ENCODE measurements around the gene AOPEP.
"Not testable (repeated sequence)": the region's sequence is repeated elsewhere in the genome, so short reads cannot be mapped to it uniquely, and the experiment has no call there.

The AOPEP gene

GRCh38 chr9:94932652-94933510 is 206.4 kb downstream of the AOPEP start:
- Histone ChIP-seq H3K36me3 (ENCODE audit: insufficient read depth, low read length) (no peaks in the 10 kb centered on the region), H3K4me3 (ENCODE audit: low read length) (no peak overlapping the region), H3K27ac (ENCODE audit: low read depth, low read length) (no peak overlapping the region; the same call in 1 of the 2 replicates), H3K9ac (ENCODE audit: low read depth, low read length) (no peak overlapping the region), H3K9me3 (ENCODE audit: insufficient read depth, low read depth, low read length) (no peaks in the 10 kb centered on the region), H3K4me1 (ENCODE audit: insufficient read depth, low read length) (peaks cover 11% of the 10 kb centered on the region), H3K27me3 (ENCODE audit: insufficient read depth, low read length) (no peaks in the 10 kb centered on the region)
- WGBS, result 94% methylated on average over 12 of the region's 12 CpGs

GRCh38 chr9:94933511-94933828 is 207.0 kb downstream of the AOPEP start:
- H3K27ac ChIP-seq (ENCODE audit: low read depth, low read length), result no peak overlapping the region
- 93% methylated on average over 3 of the region's 3 CpGs for WGBS
- H3K27me3 ChIP-seq (ENCODE audit: insufficient read depth, low read length), result no peaks in the 10 kb centered on the region
- H3K9me3 ChIP-seq (ENCODE audit: insufficient read depth, low read depth, low read length), result no peaks in the 10 kb centered on the region
- no peak overlapping the region for H3K9ac ChIP-seq (ENCODE audit: low read depth, low read length)
- H3K36me3 ChIP-seq (ENCODE audit: insufficient read depth, low read length), result no peaks in the 10 kb centered on the region
- no peak overlapping the region for H3K4me3 ChIP-seq (ENCODE audit: low read length)
- H3K4me1 ChIP-seq (ENCODE audit: insufficient read depth, low read length), result peaks cover 17% of the 10 kb centered on the region

GRCh38 chr9:94934816-94935328 is 208.4 kb downstream of the AOPEP start:
- no peak overlapping the region for H3K4me3 ChIP-seq (ENCODE audit: low read length)
- H3K36me3 ChIP-seq (ENCODE audit: insufficient read depth, low read length), result no peaks in the 10 kb centered on the region
- H3K27me3 ChIP-seq (ENCODE audit: insufficient read depth, low read length), result no peaks in the 10 kb centered on the region
- H3K9me3 ChIP-seq (ENCODE audit: insufficient read depth, low read depth, low read length), result no peaks in the 10 kb centered on the region
- peaks cover 17% of the 10 kb centered on the region for H3K4me1 ChIP-seq (ENCODE audit: insufficient read depth, low read length)
- WGBS, result 87% methylated on average over 9 of the region's 9 CpGs
- no peak overlapping the region for H3K27ac ChIP-seq (ENCODE audit: low read depth, low read length)
- H3K9ac ChIP-seq (ENCODE audit: low read depth, low read length), result no peak overlapping the region

DNA sequence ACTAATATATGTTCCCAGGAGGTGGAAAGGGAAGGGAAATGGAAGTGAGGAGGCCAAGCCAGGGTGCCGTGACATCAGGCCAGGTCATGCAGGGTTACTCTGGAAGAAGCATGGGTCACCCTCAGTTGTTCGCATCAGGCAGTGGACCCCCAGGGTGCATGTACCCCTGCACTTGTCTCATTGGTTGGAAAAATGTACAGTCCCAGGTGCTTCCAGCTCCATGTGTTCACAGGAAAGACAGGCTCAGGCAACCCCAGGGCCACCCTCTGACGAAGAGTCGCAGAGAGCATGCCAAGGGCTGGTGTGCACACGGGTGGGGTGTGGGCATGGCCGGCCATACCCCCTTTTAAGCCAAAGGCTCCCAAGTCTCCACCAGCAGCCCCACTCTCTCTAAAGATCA is 208.9 kb downstream of the AOPEP start:
- no peaks in the 10 kb centered on the region for H3K27me3 ChIP-seq (ENCODE audit: insufficient read depth, low read length)
- no peaks in the 10 kb centered on the region for H3K9me3 ChIP-seq (ENCODE audit: insufficient read depth, low read depth, low read length)
- no peaks in the 10 kb centered on the region for H3K36me3 ChIP-seq (ENCODE audit: insufficient read depth, low read length)
- 94% methylated on average over 6 of the region's 6 CpGs for WGBS
- no peak overlapping the region for H3K9ac ChIP-seq (ENCODE audit: low read depth, low read length)
- no peak overlapping the region for H3K27ac ChIP-seq (ENCODE audit: low read depth, low read length)
- H3K4me3 ChIP-seq (ENCODE audit: low read length), result no peak overlapping the region
- H3K4me1 ChIP-seq (ENCODE audit: insufficient read depth, low read length), result peaks cover 17% of the 10 kb centered on the region

- Histone ChIP-seq H3K36me3 (ENCODE audit: insufficient read depth, low read length) (no peaks in the 10 kb centered on the region), H3K4me1 (ENCODE audit: insufficient read depth, low read length) (peaks cover 11% of the 10 kb centered on the region; the same call in 1 of the 2 replicates), H3K9ac (ENCODE audit: low read depth, low read length) (no peak overlapping the region), H3K27ac (ENCODE audit: low read depth, low read length) (no peak overlapping the region), H3K27me3 (ENCODE audit: insufficient read depth, low read length) (no peaks in the 10 kb centered on the region), H3K4me3 (ENCODE audit: low read length) (no peak overlapping the region), H3K9me3 (ENCODE audit: insufficient read depth, low read depth, low read length) (no peaks in the 10 kb centered on the region)
- 89% methylated on average over 3 of the region's 3 CpGs for WGBS
Measured at GRCh38 chr9:94936419-94936818, 209.9 kb downstream of the AOPEP start.

- Histone ChIP-seq H3K27me3 (ENCODE audit: insufficient read depth, low read length) (no peaks in the 10 kb centered on the region), H3K4me1 (ENCODE audit: insufficient read depth, low read length) (peaks cover 11% of the 10 kb centered on the region; the same call in 1 of the 2 replicates), H3K9ac (ENCODE audit: low read depth, low read length) (no peak overlapping the region), H3K9me3 (ENCODE audit: insufficient read depth, low read depth, low read length) (no peaks in the 10 kb centered on the region), H3K27ac (ENCODE audit: low read depth, low read length) (no peak overlapping the region), H3K4me3 (ENCODE audit: low read length) (no peak overlapping the region), H3K36me3 (ENCODE audit: insufficient read depth, low read length) (no peaks in the 10 kb centered on the region)
- WGBS, result 97% methylated on average over 6 of the region's 6 CpGs
Measured at GRCh38 chr9:94937214-94937903, 210.9 kb downstream of the AOPEP start.

- no peak overlapping the region for H3K9ac ChIP-seq (ENCODE audit: low read depth, low read length)
- H3K4me1 ChIP-seq (ENCODE audit: insufficient read depth, low read length), result peaks cover 11% of the 10 kb centered on the region; the same call in 1 of the 2 replicates
- no peaks in the 10 kb centered on the region for H3K9me3 ChIP-seq (ENCODE audit: insufficient read depth, low read depth, low read length)
- no peaks in the 10 kb centered on the region for H3K27me3 ChIP-seq (ENCODE audit: insufficient read depth, low read length)
- H3K36me3 ChIP-seq (ENCODE audit: insufficient read depth, low read length), result no peaks in the 10 kb centered on the region
- H3K4me3 ChIP-seq (ENCODE audit: low read length), result no peak overlapping the region
- WGBS, result 63% methylated on average over 3 of the region's 3 CpGs
- no peak overlapping the region for H3K27ac ChIP-seq (ENCODE audit: low read depth, low read length)
Measured at GRCh38 chr9:94938384-94938783, 211.9 kb downstream of the AOPEP start.

- H3K4me1 ChIP-seq (ENCODE audit: insufficient read depth, low read length), result peaks cover 11% of the 10 kb centered on the region; the same call in 1 of the 2 replicates
- not testable (repeated sequence) for H3K9me3 ChIP-seq (ENCODE audit: insufficient read depth, low read depth, low read length); H3K36me3 ChIP-seq (ENCODE audit: insufficient read depth, low read length); H3K27ac ChIP-seq (ENCODE audit: low read depth, low read length); H3K27me3 ChIP-seq (ENCODE audit: insufficient read depth, low read length); H3K9ac ChIP-seq (ENCODE audit: low read depth, low read length); H3K4me3 ChIP-seq (ENCODE audit: low read length)
- WGBS, result 94% methylated on average over 6 of the region's 6 CpGs
Measured at GRCh38 chr9:94940296-94940695, 213.8 kb downstream of the AOPEP start.

- Histone ChIP-seq H3K9ac (ENCODE audit: low read depth, low read length) (no peak overlapping the region), H3K9me3 (ENCODE audit: insufficient read depth, low read depth, low read length) (no peaks in the 10 kb centered on the region), H3K36me3 (ENCODE audit: insufficient read depth, low read length) (no peaks in the 10 kb centered on the region), H3K27me3 (ENCODE audit: insufficient read depth, low read length) (no peaks in the 10 kb centered on the region), H3K27ac (ENCODE audit: low read depth, low read length) (no peak overlapping the region), H3K4me3 (ENCODE audit: low read length) (no peak overlapping the region), H3K4me1 (ENCODE audit: insufficient read depth, low read length) (peaks cover 11% of the 10 kb centered on the region; the same call in 1 of the 2 replicates)
- WGBS, result 85% methylated on average over 3 of the region's 3 CpGs
Measured at GRCh38 chr9:94941211-94941875, 214.8 kb downstream of the AOPEP start.

GRCh38 chr9:94944626-94945025 is 218.1 kb downstream of the AOPEP start:
- no peaks in the 10 kb centered on the region for H3K36me3 ChIP-seq (ENCODE audit: insufficient read depth, low read length)
- no peaks in the 10 kb centered on the region for H3K9me3 ChIP-seq (ENCODE audit: insufficient read depth, low read depth, low read length)
- WGBS, result no CpG with 5 or more reads among the region's 1 CpG
- H3K4me1 ChIP-seq (ENCODE audit: insufficient read depth, low read length), result peaks cover 21% of the 10 kb centered on the region
- H3K27me3 ChIP-seq (ENCODE audit: insufficient read depth, low read length), result no peaks in the 10 kb centered on the region
- no peak overlapping the region for H3K4me3 ChIP-seq (ENCODE audit: low read length)
- H3K9ac ChIP-seq (ENCODE audit: low read depth, low read length), result no peak overlapping the region
- no peak overlapping the region for H3K27ac ChIP-seq (ENCODE audit: low read depth, low read length)
